SH-SY5Y (cell line): Measurements from ENCODE around the gene TSC22D1.

Experiments used
- GATA2 ChIP-seq: IDR thresholded peaks from 2 replicates; pipeline ENCODE4 v1.6.1; 2011; ENCODE audit warnings: mild to moderate bottlenecking, low read depth, low read length
- GATA3 ChIP-seq: IDR thresholded peaks from 2 replicates; pipeline ENCODE4 v1.6.1; 2011; ENCODE audit warnings: low read depth, mild to moderate bottlenecking, low read length, moderate library complexity

GRCh38 chr13:44507639-44508038, 68.5 kb downstream of the TSC22D1 start:
- TF ChIP-seq GATA3 (no peak), GATA2 (no peak)
